Natural killer cell treated with Interleukin-12 subunit alpha and Interleukin-12 subunit beta and Interleukin-15 and Interleukin-18, amount 100 ng/mL, for 72 hours (primary cell): ENCODE results near the gene TIGD6. TPM values are rescaled to one million over a fixed set of nuclear protein-coding genes. Genes with fewer than 3 reads are reported as not detected.

Source experiments
- ATAC-seq, 2 donors: fragments of 150-1000 bp; cut with Tn5 transposase in 1 of 2; sonication (Bioruptor Pico), chemical (Tn5 transposase) in 1 of 2; 2 replicates each; pipeline ENCODE4 v1.10.0; 2021
- DNase-seq: peaks from one replicate; pipeline ENCODE4 v3.0.0; 2022; ENCODE audit warnings: low spot score
- H3K27ac Mint-ChIP-seq, 2 donors: 1 replicate in 1 of 2; 2 replicates in 1 of 2; pipeline ENCODE4 v1.8.0; 2022; ENCODE audit warnings: mixed read lengths in 2 of 2, mild to moderate bottlenecking in 1 of 2, moderate library complexity in 1 of 2
- H3K27me3 Mint-ChIP-seq, 2 donors: 1 replicate in 1 of 2; 2 replicates in 1 of 2; pipeline ENCODE4 v1.8.0; 2022; ENCODE audit warnings: mixed read lengths in 2 of 2
- H3K36me3 Mint-ChIP-seq: one replicate; pipeline ENCODE4 v1.8.0; 2022; ENCODE audit warnings: mixed read lengths
- H3K4me1 Mint-ChIP-seq, 2 donors: 1 replicate in 1 of 2; 2 replicates in 1 of 2; pipeline ENCODE4 v1.8.0; 2022; ENCODE audit warnings: low read depth in 2 of 2, mixed read lengths in 2 of 2, mild to moderate bottlenecking in 1 of 2
- H3K4me3 Mint-ChIP-seq: one replicate; pipeline ENCODE4 v1.8.0; 2022; ENCODE audit warnings: mixed read lengths
- H3K9me3 Mint-ChIP-seq: 2 replicates; pipeline ENCODE4 v1.8.0; 2022; ENCODE audit warnings: mixed read lengths
- total RNA-seq, 2 donors: library from RNA; stranded (reverse); gene quantifications; one replicate each; pipeline ENCODE4 v1.2.3, GENCODE V29; 2022

TIGD6 gene
- total RNA-seq, 2 donors from 2014 or later, result 2.4 to 2.7 TPM

- no peak for DNase-seq
- H3K27me3 Mint-ChIP-seq, result no peaks in the 10 kb centered on the region
- peaks cover 37% of the 10 kb centered on the region for H3K36me3 Mint-ChIP-seq
- no peak overlapping the region for H3K27ac Mint-ChIP-seq
- no peaks in the 10 kb centered on the region for H3K9me3 Mint-ChIP-seq
- peaks cover 5 to 7% of the 10 kb centered on the region in 2 donors for H3K4me1 Mint-ChIP-seq
- H3K4me3 Mint-ChIP-seq, result no peak overlapping the region
- no peak for ATAC-seq
These were observed 26.3 kb upstream of the TIGD6 start for GRCh38 chr5:150026682-150027172.

- Mint-ChIP-seq H3K27ac (no peak overlapping the region), H3K36me3 (peaks cover 45% of the 10 kb centered on the region)
These were observed 24.0 kb upstream of the TIGD6 start for GRCh38 chr5:150024346-150024984.

GRCh38 chr5:150023136-150023535 is 22.7 kb upstream of the TIGD6 start:
- Mint-ChIP-seq H3K36me3 (peaks cover 46% of the 10 kb centered on the region), H3K9me3 (no peaks in the 10 kb centered on the region), H3K4me1 (peaks cover 9 to 12% of the 10 kb centered on the region in 2 donors), H3K27ac (no peak overlapping the region), H3K4me3 (no peak overlapping the region), H3K27me3 (no peaks in the 10 kb centered on the region)
- ATAC-seq (no peak), DNase-seq (no peak)

More at GRCh38 chr5:150024346-150024984, 24.0 kb upstream of the TIGD6 start:
- Mint-ChIP-seq H3K4me1 (peaks cover 9 to 12% of the 10 kb centered on the region in 2 donors), H3K27me3 (no peaks in the 10 kb centered on the region), H3K4me3 (no peak overlapping the region), H3K9me3 (no peaks in the 10 kb centered on the region)
- DNase-seq (no peak), ATAC-seq (no peak)

- DNase-seq (no peak), ATAC-seq (no peak)
- peaks cover 46% of the 10 kb centered on the region for H3K36me3 Mint-ChIP-seq
- no peak overlapping the region for H3K4me3 Mint-ChIP-seq
- H3K27me3 Mint-ChIP-seq, result no peaks in the 10 kb centered on the region
- peaks cover 9 to 12% of the 10 kb centered on the region in 2 donors for H3K4me1 Mint-ChIP-seq
- no peak overlapping the region for H3K27ac Mint-ChIP-seq
- H3K9me3 Mint-ChIP-seq, result no peaks in the 10 kb centered on the region
These were observed 22.2 kb upstream of the TIGD6 start for GRCh38 chr5:150022681-150023080.

- Mint-ChIP-seq H3K36me3 (peaks cover 50% of the 10 kb centered on the region), H3K4me3 (no peak overlapping the region), H3K27ac (peak overlapping the region in 1 of 2 donors; percentile 60), H3K4me1 (peaks cover 9 to 12% of the 10 kb centered on the region in 2 donors), H3K27me3 (no peaks in the 10 kb centered on the region), H3K9me3 (no peaks in the 10 kb centered on the region)
- ATAC-seq (no peak), DNase-seq (no peak)
These were observed 21.7 kb upstream of the TIGD6 start for GRCh38 chr5:150022158-150022531.

- no peak overlapping the region for H3K4me3 Mint-ChIP-seq
- H3K36me3 Mint-ChIP-seq, result peaks cover 56% of the 10 kb centered on the region
- peaks cover 9 to 12% of the 10 kb centered on the region in 2 donors for H3K4me1 Mint-ChIP-seq
- H3K9me3 Mint-ChIP-seq, result no peaks in the 10 kb centered on the region
- no peaks in the 10 kb centered on the region for H3K27me3 Mint-ChIP-seq
- H3K27ac Mint-ChIP-seq, result peak overlapping the region in 1 of 2 donors; percentile 60
- DNase-seq (no peak), ATAC-seq (no peak)
These were observed 21.2 kb upstream of the TIGD6 start for GRCh38 chr5:150021491-150022157.

GRCh38 chr5:150020249-150020648 is 19.8 kb upstream of the TIGD6 start:
- Mint-ChIP-seq H3K27me3 (no peaks in the 10 kb centered on the region), H3K9me3 (no peaks in the 10 kb centered on the region), H3K4me3 (no peak overlapping the region), H3K36me3 (peaks cover 65% of the 10 kb centered on the region), H3K27ac (no peak overlapping the region), H3K4me1 (peaks cover 9 to 12% of the 10 kb centered on the region in 2 donors)
- DNase-seq (no peak), ATAC-seq (no peak)

- Mint-ChIP-seq H3K36me3 (peaks cover 83% of the 10 kb centered on the region), H3K27ac (no peak overlapping the region), H3K4me1 (peaks cover 9 to 12% of the 10 kb centered on the region in 2 donors), H3K27me3 (no peaks in the 10 kb centered on the region), H3K9me3 (no peaks in the 10 kb centered on the region), H3K4me3 (no peak overlapping the region)
- no peak for ATAC-seq
- no peak for DNase-seq
These were observed 17.0 kb upstream of the TIGD6 start for GRCh38 chr5:150017226-150018005.

- Mint-ChIP-seq H3K4me3 (no peak overlapping the region), H3K9me3 (no peaks in the 10 kb centered on the region), H3K4me1 (peaks cover 3 to 5% of the 10 kb centered on the region in 2 donors), H3K27ac (no peak overlapping the region), H3K36me3 (peaks cover 80% of the 10 kb centered on the region), H3K27me3 (no peaks in the 10 kb centered on the region)
- no peak for DNase-seq
- no peak for ATAC-seq
These were observed 16.1 kb upstream of the TIGD6 start for GRCh38 chr5:150016537-150016936.

- no peak overlapping the region for H3K4me3 Mint-ChIP-seq
- peaks cover 78% of the 10 kb centered on the region for H3K36me3 Mint-ChIP-seq
- H3K27ac Mint-ChIP-seq, result no peak overlapping the region
- no peaks in the 10 kb centered on the region for H3K9me3 Mint-ChIP-seq
- H3K4me1 Mint-ChIP-seq, result peaks cover 0 to 3% of the 10 kb centered on the region in 2 donors
- DNase-seq, result no peak
- ATAC-seq, result no peak
- H3K27me3 Mint-ChIP-seq, result no peaks in the 10 kb centered on the region
These were observed 15.0 kb upstream of the TIGD6 start for GRCh38 chr5:150015415-150015814.

- ATAC-seq, result no peak
- H3K9me3 Mint-ChIP-seq, result no peaks in the 10 kb centered on the region
These were observed 14.0 kb upstream of the TIGD6 start for GRCh38 chr5:150014456-150014855.

GRCh38 chr5:150013931-150014330 is 13.5 kb upstream of the TIGD6 start:
- H3K4me3 Mint-ChIP-seq, result no peak overlapping the region
- no peak overlapping the region for H3K27ac Mint-ChIP-seq
- H3K27me3 Mint-ChIP-seq, result no peaks in the 10 kb centered on the region

More at GRCh38 chr5:150014456-150014855, 14.0 kb upstream of the TIGD6 start:
- DNase-seq, result no peak
- Mint-ChIP-seq H3K4me1 (peaks cover 8% of the 10 kb centered on the region in 2 donors), H3K27me3 (no peaks in the 10 kb centered on the region), H3K4me3 (no peak overlapping the region), H3K36me3 (peaks cover 75% of the 10 kb centered on the region), H3K27ac (no peak overlapping the region)

GRCh38 chr5:150009671-150010387 is 9.4 kb upstream of the TIGD6 start:
- ATAC-seq (peak; percentile 69 to 83), DNase-seq (no peak)
- Mint-ChIP-seq H3K36me3 (peaks cover 45% of the 10 kb centered on the region), H3K4me1 (peaks cover 12 to 19% of the 10 kb centered on the region in 2 donors), H3K9me3 (no peaks in the 10 kb centered on the region), H3K27me3 (no peaks in the 10 kb centered on the region), H3K27ac (peak overlapping the region; percentile 45 to 78), H3K4me3 (peak overlapping the region; percentile 57)

More at GRCh38 chr5:150013931-150014330, 13.5 kb upstream of the TIGD6 start:
- ATAC-seq, result no peak
- no peaks in the 10 kb centered on the region for H3K9me3 Mint-ChIP-seq
- H3K4me1 Mint-ChIP-seq, result peaks cover 10 to 13% of the 10 kb centered on the region in 2 donors
- no peak for DNase-seq
- H3K36me3 Mint-ChIP-seq, result peaks cover 71% of the 10 kb centered on the region
